ENCODE data around the gene PTPN20. TPM values are rescaled to one million over a fixed set of nuclear protein-coding genes. Genes with fewer than 3 reads are reported as not detected.

PTPN20 gene
- total RNA-seq, 1 experiment from 2014 or later = 0.96 TPM

- ATAC-seq = no peak
These were observed 110.6 kb downstream of the PTPN20 start for GRCh38 chr10:47021850-47022249.

GRCh38 chr10:47022311-47023131 is 111.3 kb downstream of the PTPN20 start:
- DNase-seq (ENCODE audit: low spot score) (no peak), ATAC-seq (no peak)
- POLR2A ChIA-PET = no interaction called here
- Mint-ChIP-seq H3K4me3 (no peak overlapping the region), H3K27me3 (ENCODE audit: low read depth) (no peaks in the 10 kb centered on the region), H3K9me3 (0 out of 2 replicates have a peak, but pooled peaks cover 4% of the 10 kb centered on the region), H3K36me3 (no peaks in the 10 kb centered on the region), H3K4me1 (no peaks in the 10 kb centered on the region), H3K27ac (no peak overlapping the region)
- CTCF ChIA-PET = interaction anchor here (0.9 to 1.8 kb wide), 6 partner anchors 9 to 318 kb away, joined by 4 to 7 read pairs (median 5); no protein-coding TSS in a partner anchor
- no peak for TF ChIP-seq E2F5 (CRISPR knock-in tag; IDR thresholded peaks at IDR 0.05)
- TF ChIP-seq ZNF263 (CRISPR knock-in tag; IDR thresholded peaks at IDR 0.05; ENCODE audit: low read depth) = no peak
- TF ChIP-seq, protein P1, sequence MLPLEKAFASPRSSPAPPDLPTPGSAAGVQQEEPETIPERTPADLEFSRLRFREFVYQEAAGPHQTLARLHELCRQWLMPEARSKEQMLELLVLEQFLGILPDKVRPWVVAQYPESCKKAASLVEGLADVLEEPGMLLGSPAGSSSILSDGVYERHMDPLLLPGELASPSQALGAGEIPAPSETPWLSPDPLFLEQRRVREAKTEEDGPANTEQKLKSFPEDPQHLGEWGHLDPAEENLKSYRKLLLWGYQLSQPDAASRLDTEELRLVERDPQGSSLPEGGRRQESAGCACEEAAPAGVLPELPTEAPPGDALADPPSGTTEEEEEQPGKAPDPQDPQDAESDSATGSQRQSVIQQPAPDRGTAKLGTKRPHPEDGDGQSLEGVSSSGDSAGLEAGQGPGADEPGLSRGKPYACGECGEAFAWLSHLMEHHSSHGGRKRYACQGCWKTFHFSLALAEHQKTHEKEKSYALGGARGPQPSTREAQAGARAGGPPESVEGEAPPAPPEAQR (CRISPR knock-in tag; IDR thresholded peaks at IDR 0.05) = no peak
- TF ChIP-seq ATF1 (CRISPR knock-in tag; IDR thresholded peaks at IDR 0.05) = no peak
- TF ChIP-seq, protein P2, sequence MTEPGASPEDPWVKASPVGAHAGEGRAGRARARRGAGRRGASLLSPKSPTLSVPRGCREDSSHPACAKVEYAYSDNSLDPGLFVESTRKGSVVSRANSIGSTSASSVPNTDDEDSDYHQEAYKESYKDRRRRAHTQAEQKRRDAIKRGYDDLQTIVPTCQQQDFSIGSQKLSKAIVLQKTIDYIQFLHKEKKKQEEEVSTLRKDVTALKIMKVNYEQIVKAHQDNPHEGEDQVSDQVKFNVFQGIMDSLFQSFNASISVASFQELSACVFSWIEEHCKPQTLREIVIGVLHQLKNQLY (CRISPR knock-in tag; IDR thresholded peaks at IDR 0.05) = no peak
- no peak for TF ChIP-seq TEAD1 (CRISPR knock-in tag; IDR thresholded peaks at IDR 0.05)
- TF ChIP-seq, protein P3, sequence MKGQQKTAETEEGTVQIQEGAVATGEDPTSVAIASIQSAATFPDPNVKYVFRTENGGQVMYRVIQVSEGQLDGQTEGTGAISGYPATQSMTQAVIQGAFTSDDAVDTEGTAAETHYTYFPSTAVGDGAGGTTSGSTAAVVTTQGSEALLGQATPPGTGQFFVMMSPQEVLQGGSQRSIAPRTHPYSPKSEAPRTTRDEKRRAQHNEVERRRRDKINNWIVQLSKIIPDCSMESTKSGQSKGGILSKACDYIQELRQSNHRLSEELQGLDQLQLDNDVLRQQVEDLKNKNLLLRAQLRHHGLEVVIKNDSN (CRISPR knock-in tag; IDR thresholded peaks at IDR 0.05) = no peak
- TF ChIP-seq IRF2 (CRISPR knock-in tag; IDR thresholded peaks at IDR 0.05; ENCODE audit: borderline replicate concordance, low read depth) = no peak
- no peak for TF ChIP-seq TEAD4 (CRISPR knock-in tag; IDR thresholded peaks at IDR 0.05)
- TF ChIP-seq HMGXB4 (CRISPR knock-in tag; IDR thresholded peaks at IDR 0.05) = no peak
- no peak for TF ChIP-seq SMAD3 (CRISPR knock-in tag; IDR thresholded peaks at IDR 0.05; ENCODE audit: borderline replicate concordance)
- no peak for TF ChIP-seq USF2 (CRISPR knock-in tag; IDR thresholded peaks at IDR 0.05)

More at GRCh38 chr10:47021850-47022249, 110.6 kb downstream of the PTPN20 start:
- ChIA-PET POLR2A (no interaction called here), CTCF (interaction anchor here (0.9 to 1.8 kb wide), 5 partner anchors 9 to 319 kb away, joined by 4 to 7 read pairs (median 5); no protein-coding TSS in a partner anchor)
- H3K36me3 Mint-ChIP-seq = no peaks in the 10 kb centered on the region
- no peak for TF ChIP-seq PRRX2 (CRISPR knock-in tag; IDR thresholded peaks at IDR 0.05)
- no peak for TF ChIP-seq MXD4 (CRISPR knock-in tag; IDR thresholded peaks at IDR 0.05; ENCODE audit: borderline replicate concordance)
- TF ChIP-seq ZNF219 (CRISPR knock-in tag; IDR thresholded peaks at IDR 0.05; ENCODE audit: borderline replicate concordance) = no peak
- TF ChIP-seq GTF2I (CRISPR knock-in tag; conservative IDR thresholded peaks at IDR 0.05) = no peak
- TF ChIP-seq OVOL2 (CRISPR knock-in tag; IDR thresholded peaks at IDR 0.05; ENCODE audit: borderline replicate concordance) = no peak
- no peak for TF ChIP-seq CREB1 (CRISPR knock-in tag; IDR thresholded peaks at IDR 0.05)
- TF ChIP-seq NFYB (CRISPR knock-in tag; conservative IDR thresholded peaks at IDR 0.05; ENCODE audit: low read depth) = no peak
- TF ChIP-seq JUN (CRISPR knock-in tag; IDR thresholded peaks at IDR 0.05) = no peak
- TF ChIP-seq FOXJ3 (CRISPR knock-in tag; IDR thresholded peaks at IDR 0.05; ENCODE audit: borderline replicate concordance) = no peak
- no peak for TF ChIP-seq E2F4 (CRISPR knock-in tag; IDR thresholded peaks at IDR 0.05; ENCODE audit: borderline replicate concordance, low read depth)
- TF ChIP-seq, protein P4, sequence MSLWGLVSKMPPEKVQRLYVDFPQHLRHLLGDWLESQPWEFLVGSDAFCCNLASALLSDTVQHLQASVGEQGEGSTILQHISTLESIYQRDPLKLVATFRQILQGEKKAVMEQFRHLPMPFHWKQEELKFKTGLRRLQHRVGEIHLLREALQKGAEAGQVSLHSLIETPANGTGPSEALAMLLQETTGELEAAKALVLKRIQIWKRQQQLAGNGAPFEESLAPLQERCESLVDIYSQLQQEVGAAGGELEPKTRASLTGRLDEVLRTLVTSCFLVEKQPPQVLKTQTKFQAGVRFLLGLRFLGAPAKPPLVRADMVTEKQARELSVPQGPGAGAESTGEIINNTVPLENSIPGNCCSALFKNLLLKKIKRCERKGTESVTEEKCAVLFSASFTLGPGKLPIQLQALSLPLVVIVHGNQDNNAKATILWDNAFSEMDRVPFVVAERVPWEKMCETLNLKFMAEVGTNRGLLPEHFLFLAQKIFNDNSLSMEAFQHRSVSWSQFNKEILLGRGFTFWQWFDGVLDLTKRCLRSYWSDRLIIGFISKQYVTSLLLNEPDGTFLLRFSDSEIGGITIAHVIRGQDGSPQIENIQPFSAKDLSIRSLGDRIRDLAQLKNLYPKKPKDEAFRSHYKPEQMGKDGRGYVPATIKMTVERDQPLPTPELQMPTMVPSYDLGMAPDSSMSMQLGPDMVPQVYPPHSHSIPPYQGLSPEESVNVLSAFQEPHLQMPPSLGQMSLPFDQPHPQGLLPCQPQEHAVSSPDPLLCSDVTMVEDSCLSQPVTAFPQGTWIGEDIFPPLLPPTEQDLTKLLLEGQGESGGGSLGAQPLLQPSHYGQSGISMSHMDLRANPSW (CRISPR knock-in tag; conservative IDR thresholded peaks at IDR 0.05; ENCODE audit: low read depth) = no peak
- TF ChIP-seq, protein P2 (CRISPR knock-in tag; IDR thresholded peaks at IDR 0.05) = no peak
- no peaks in the 10 kb centered on the region for H3K4me1 Mint-ChIP-seq
- no peak overlapping the region for H3K27ac Mint-ChIP-seq
- H3K27me3 Mint-ChIP-seq (ENCODE audit: low read depth) = no peaks in the 10 kb centered on the region
- no peak overlapping the region for H3K4me3 Mint-ChIP-seq
- H3K9me3 Mint-ChIP-seq = 0 out of 2 replicates have a peak, but pooled peaks cover 4% of the 10 kb centered on the region
- DNase-seq (ENCODE audit: low spot score) = no peak

Measured in WTC11 (cell line).